ENCODE data around the gene MIOX. TPM values are rescaled to one million over a fixed set of nuclear protein-coding genes. Genes with fewer than 3 reads are reported as not detected.
"Not testable (repeated sequence)": the region's sequence is repeated elsewhere in the genome, so short reads cannot be mapped to it uniquely, and the experiment has no call there.

Gene MIOX
- polyA plus RNA-seq, 4 donors, result 3.6 to 18.2 (median 13.4) TPM

DNA sequence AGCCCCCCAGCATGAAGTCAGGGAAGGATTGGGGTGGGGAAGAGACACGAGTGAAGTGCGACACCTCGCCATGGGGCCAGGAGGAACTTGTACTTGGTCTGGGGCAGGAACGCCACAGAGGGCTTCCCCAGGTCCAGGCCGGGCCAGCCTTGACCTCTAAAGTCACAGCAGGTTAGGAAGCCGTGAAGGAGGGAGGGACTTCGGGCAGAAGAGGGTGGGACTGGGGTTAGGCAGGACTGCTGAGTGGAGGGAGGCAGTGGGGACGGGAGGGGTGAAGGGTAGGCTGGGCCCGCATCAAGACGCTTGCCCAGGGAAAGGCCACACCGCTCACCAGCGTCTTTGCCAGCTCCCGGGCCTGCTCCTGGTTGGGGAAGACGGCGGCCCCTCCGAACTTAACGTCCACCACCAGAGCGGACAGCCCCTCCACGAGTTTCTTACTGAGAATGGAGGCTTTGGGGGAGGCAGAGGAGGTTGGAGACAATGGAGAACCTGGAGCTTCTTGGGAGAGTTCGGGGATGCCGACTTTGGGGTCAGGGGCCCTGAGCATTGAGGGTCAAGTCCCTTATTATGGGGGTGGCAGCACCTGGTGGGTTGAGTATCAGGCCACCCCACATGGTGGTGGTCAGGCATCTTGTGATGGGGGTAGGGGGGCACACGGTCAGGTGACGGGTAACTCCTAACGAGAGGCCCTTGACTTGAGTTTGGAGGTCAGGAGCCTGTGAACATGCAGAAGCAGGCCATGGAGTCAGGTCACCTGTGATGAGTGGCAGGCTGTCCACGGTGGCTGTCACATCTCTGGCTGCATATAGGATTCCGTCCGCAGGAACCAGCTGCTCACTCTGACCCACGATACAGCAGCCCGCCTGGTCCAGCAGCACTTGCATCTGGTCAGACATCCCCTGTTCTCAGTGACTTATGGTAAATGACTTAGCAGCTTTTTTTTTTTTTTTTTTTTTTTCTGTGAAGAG lies 40.5 kb downstream of the MIOX start:
- no peak for DNase-seq (ENCODE audit: low read depth in 4 of 4, low spot score in 2 of 4)

DNA sequence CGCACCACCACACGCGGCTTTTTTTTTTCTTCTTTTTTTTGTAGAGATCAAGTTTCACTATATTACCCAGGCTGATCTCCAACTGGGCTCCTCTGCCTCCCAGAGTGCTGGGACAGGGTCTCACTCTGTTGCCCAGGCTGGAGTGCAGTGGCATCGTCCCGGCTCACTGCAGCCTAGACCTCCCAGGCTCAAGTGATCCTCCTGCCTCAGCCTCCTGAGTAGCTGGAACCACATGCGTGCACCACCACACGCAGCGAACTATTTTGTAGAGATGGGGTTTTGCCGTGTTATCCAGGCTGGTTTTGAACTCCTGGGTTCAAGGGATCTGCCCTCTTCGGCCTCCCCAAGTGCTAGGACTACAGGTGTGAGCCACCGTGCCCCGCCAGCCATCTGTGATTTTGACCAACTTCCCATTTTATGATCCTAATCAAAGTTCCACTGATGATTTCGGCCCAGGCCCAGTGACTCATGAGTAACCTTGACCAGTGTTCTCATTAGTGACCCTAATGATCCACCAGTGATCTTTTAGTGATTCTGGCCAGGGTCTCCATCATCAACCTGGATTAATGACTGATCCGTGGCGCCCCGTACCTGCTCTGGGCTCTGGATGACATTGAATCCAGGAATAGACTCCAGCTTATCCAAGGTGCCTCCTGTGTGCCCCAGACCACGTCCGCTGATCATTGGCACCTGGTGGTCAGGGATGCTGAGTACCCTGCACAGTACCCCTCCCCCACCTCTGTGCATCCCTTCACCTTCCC lies 41.4 kb downstream of the MIOX start:
- no peak for DNase-seq (ENCODE audit: low read depth in 4 of 4, low spot score in 2 of 4)

DNA sequence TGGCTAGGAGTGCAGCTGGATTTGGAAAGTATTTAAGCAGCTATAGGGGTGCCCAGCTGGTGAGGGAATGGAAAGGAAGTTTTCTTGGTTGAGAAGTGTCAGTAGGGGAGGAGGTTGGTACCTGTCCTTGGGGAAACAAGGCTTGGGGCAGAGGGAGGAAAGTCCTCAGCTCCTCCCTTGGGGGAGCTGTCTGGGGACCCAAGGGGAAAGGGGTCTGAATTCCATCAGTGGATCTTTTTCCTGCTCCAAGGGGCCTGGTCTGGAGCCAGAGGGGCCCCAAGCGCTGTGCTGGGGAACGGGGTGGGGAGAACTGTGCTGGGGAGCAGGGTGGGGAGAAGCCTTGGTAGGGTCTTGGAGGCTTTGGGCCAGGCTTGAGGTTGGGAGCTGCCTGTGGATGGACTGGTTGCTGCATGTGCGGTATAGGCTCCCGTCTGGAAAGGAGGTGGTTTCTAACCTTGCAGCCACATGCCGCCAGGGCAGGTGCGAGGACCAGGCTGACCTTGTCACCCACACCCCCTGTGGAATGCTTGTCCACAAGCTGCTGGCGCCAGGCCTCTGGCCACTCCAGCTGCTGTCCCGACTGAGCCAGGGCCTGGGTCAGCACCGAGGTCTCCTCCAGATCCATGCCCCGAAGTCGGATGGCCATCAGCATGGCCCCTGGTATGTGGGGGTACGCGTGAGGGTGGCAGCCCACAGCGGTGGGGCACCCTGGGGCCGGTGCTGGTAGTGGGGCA lies 42.2 kb downstream of the MIOX start:
- no peak for DNase-seq (ENCODE audit: low read depth in 4 of 4, low spot score in 2 of 4)

DNA sequence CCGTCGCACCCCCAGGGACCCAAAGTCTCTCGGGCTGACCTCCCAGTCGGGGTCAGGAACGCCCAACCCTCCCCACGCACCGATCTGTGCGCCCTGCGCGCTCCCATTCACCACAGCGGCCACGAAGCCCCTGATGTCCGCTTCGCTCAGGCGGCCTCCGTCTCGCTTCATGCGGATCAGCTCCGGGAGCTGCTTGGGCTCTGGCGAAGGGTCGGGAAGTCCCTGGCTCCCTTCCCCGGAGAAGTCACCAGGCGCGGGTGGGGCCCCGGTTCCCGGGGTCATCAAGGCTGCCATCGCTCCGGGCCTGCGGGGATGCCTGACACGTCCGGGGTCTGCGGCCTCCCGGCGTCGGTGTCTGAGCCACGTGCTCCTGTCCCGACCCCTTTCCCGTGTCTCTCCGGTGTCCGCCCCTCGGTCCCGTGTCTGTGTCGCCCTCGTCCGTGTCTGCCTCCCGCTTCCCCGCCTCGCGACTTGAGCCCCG lies 42.8 kb downstream of the MIOX start:
- DNase-seq (ENCODE audit: low read depth in 4 of 4, low spot score in 2 of 4), result no peak

DNA sequence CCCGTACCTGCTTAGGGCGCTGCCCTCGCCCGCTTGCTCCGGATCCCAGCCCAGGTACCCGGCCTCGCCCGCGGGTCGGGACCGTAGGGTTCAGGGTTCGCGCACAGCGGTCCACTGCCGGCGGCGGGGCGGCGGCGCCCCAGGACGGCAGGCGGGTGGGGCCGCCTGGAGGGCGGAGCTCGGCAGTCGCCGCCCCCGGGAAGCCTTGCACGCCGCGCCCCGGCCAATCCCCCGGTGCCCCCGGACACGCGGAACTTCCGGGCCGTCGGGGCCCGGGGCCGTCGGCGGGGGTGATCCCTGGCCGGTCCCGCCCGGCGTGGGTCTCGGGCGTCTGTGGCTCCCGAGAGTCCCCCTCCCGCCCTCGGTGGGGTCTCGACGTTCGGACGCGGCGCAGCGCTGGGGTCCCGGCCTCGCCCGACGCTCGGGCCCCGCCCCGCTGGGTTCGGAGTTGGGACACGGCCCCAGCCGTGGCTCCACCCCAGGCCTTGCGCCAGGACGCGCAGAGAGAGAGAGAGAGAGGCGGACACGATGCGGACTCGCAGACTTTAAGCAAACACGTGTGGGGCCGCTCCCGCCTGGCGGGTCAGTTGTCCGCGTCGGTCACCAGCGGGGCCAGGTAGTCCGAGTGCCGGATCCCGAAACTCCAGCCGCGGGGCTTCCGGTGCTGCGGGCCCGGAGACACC lies 43.4 kb downstream of the MIOX start, which contains the start of gene TYMP:
Gene TYMP, minus strand, starts transcription at position 116 of the 683 bp plus-strand sequence. CDS start 303 bp downstream, outside the sequence.
- DNase-seq (ENCODE audit: low read depth in 4 of 4, low spot score in 2 of 4), result no peak

DNA sequence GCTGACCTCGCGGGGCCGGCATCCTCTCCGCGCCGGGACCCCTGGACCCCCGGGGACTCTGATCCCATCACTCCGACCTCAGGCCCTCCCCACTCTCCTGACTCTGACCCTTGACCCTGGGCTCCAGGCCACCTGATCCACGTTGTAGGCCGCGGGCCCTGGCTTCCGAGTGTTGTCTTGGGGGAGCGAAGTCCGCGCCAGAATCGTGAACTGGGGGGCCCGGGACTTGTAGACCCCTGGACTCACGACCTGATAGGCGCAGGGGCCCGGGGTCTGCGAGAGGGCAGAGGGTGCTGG lies 43.9 kb downstream of the MIOX start:
- DNase-seq (ENCODE audit: low read depth in 4 of 4, low spot score in 2 of 4), result no peak

DNA sequence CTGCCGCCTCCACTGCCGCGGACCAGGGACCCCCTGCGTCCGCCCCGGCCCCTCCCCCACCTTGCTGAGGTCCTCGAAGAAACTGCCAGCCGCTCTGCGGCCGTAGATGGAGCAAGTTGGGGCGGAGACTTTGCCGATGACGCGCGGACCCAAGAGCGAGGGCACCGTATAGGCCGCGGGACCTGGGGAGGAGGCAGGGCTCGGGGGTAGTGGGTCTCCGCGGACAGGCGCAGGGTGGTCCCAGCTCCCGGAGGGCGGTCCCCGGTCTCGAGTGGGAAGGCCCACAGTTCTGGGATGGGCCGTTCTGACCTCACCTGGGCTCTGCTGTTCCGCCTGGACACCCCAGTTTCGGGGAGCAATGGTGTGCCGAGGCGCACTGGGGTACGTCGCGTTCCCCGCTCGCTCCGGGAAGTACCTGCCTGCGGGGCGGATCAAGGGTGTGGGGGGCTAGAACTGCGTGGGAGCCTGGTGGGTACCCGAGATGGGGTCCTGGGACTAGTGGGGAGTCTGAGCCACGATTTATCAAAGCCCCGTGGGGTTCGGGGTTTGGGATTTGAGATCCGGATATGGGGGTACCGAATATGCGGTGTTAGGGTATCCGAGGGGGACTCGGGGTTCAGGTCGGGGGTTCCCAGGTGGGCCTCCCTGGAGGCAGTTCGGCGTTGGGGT lies 44.4 kb downstream of the MIOX start:
- DNase-seq (ENCODE audit: low read depth in 4 of 4, low spot score in 2 of 4), result no peak

DNA sequence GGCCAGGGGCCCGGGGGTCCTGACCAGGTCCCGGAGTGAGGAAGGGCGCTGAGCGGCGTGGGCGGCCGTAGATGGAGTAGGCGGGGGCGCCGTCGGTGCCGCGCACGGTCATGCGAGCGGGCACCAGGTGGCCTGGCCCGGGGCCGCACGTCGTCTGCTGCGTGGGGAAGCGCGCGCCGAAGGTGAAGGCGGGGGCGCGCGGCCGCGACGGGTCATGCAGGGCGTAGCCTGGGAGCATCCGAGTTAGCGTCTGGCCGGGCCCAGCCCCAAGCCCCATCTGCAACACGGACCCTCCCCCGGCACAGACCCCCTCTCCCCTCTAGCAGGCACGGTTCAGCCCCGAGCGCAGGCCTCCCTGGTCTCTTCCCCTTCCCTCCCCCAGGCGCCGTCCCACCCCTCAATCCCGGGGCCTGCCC lies 44.9 kb downstream of the MIOX start:
- no peak for DNase-seq (ENCODE audit: low read depth in 4 of 4, low spot score in 2 of 4)

DNA sequence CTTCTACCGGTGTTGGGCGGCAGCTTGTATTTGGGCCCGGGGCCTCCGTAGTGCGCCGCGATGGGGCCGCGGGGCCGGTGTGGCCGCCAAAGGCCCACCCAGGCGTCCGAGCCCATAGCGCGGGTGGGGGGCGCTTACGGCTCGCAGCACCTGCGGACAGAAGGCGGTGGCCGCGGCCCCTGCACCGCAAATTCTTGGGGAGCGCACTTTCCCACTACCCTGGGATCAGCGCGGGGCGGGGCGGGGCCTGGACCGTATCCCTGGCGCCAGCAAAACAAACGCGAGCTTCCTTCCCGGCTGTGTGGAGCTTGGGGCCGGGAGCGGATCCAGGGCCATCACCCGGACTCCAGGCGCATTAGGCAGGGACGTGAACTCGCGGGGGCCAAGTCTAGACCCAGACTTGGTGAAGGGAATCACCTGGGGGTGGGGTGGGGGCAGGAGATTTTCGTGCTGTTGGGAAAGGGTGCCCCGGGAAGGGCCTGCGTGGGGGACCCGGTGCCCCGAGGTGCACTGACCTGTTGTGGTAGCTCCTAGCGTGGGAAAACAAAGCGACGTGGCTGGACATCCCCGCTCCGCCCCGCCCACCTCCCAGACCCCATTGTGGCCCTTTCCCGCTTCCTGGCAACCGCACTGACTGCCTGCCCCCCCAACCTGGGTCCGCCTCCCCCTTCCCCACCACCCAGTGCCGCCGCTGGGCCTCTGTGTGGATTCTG lies 45.5 kb downstream of the MIOX start:
- DNase-seq (ENCODE audit: low read depth in 4 of 4, low spot score in 2 of 4), result no peak

DNA sequence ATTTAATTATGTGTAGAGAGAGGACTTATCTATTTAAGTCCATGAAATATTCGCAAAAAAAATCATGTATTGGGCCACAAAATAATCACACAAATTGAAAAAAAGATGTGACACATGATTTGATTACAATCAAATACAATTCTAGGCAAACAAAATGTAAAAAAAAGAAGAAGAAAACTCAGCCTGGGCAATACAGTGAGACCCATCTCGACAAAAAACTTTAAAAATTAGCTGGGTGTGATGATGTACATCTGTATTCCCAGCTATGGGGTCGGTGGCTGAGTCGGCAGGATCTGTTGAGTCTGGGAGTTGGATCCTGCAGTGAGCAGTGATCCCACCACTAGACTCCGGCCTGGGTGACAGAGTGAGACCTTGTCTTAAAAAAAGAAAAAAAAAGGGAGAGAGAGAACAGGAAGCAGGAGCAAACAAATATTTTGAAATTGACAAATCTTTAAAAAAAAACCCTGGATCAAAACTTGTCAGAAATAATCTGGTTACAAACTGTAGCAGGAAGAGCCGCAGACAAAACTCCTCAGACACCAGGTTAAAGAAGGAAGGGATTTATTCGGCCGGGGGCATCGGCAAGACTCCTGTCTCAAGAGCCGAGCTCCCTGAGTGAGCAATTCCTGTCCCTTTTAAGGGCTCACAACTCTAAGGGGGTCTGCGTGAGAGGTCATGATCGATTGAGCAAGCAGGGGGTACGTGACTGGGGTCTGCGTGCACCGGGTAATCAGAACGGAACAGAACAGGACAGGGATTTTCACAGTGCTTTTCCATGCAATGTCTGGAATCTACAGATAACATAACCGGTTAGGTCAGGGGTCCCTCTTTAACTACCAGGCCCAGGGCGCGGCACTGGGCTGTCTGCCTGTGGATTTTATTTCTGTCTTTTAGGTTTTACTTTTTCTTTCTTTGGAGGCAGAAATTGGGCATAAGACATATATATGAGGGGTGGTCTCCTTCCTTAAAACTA lies 46.5 kb downstream of the MIOX start:
- DNase-seq (ENCODE audit: low read depth in 4 of 4, low spot score in 2 of 4), result no peak

DNA sequence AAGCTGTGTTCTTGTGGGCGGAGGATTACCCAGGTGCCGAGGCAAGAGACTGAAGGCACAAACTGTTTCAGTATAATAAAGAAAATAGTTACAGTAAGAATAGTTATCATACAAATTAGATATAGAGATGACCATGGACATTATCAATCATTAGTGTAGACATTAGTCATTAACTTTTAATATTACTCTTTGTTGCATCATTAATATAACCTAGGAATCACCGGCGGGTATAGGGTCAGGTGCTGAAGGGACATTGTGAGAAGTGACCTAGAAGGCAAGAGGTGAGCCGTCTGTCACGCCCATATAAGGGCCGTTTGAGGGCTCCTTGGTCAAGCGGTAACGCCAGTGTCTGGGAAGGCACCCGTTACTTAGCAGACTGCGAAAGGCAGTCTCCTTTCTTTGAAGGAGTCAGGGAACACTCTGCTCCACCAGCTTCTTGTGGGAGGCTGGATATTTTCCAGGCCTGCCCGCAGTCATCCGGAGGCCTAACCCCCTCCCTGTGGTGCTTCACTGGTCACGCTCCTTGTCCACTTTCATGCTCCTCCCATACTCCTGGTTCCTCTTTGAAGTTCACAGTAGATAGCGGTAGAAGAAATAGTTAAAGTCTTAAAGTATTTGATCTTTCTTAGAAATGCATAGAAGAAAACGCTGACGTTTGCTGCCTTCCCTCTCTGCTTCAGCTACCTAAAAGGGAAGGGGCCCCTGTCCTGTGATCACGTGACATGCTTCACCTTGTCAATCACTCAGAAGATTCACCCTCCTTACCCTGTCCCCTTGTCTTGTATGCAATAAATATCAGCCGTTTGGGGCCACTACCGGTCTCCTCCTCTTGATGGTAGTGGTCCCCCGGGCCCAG lies 47.4 kb downstream of the MIOX start:
- DNase-seq (ENCODE audit: low read depth in 4 of 4, low spot score in 2 of 4), result not testable (repeated sequence)

DNA sequence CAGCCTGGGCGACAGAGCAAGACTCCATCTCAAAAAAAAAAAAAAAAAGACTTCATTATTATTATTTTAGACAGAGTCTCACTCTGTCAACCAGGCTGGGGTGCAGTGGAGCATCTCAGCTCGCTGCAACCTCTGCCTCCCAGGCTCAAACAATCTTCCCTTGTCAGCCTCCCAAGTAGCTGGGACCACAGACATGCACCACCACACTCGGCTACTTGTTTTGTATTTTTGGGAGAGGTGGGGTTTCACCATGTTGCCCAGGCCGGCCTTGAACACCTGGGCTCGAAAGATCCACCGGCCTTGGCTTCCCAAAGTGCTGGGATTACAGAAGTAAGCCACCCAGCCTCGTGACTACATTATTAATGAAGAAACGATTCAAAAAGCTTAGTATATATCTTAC lies 48.5 kb downstream of the MIOX start:
- DNase-seq (ENCODE audit: low read depth in 4 of 4, low spot score in 2 of 4), result no peak

DNA sequence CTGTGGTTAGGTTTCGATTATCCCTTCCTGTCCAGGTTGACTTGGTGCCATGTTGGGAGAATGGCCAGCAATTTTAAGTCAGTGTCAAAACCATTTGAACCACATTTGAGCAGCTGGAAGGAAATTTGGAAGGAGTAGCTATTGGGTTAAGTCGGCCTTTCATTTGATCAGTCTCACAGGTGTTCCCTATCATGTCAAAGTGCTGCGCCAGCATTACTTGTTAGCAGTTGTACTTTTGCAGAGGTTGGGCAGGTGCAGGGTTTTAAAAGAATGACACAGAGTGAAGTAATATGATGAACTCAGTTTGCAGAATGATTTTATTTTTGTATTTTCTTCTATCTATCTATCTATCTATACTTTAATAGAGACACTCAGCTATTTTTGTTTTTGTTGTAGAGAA lies 49.6 kb downstream of the MIOX start:
- DNase-seq (ENCODE audit: low read depth in 4 of 4, low spot score in 2 of 4), result no peak

DNA sequence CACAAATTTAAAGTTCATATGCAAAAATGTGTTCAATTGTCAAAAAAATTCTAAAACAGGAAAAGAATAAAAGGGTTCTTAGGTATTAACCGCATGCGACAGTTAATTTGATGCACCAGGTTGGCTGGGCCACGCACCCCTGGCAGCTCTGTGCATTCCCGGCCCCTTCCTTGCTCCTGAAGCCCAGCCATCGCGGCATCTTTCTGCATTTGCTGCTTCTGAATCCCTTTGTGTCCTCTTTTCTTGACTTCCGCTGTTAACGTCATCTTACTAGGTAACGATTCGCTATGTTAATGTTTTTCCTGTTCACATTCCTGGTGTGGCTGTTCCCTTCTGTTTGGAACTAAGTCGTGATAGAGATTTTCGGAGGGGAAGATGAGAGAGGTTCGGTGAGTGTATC lies 51.1 kb downstream of the MIOX start:
- no peak for DNase-seq (ENCODE audit: low read depth in 4 of 4, low spot score in 2 of 4)

Measured in left renal cortex interstitium (tissue), 4 donors.